GM23248 (cell line): ENCODE data around the gene MOB1A.

Source experiments
- EZH2 ChIP-seq: fragments of 200-600 bp; sonication (generic); IDR thresholded peaks from 2 replicates; pipeline ENCODE4 v1.6.1; 2018; ENCODE audit warnings: antibody characterized with exemption, mild to moderate bottlenecking; ENCODE audit not compliant: insufficient read depth, poor library complexity, severe bottlenecking
- EZH2phosphoT487 ChIP-seq: fragments of 200-600 bp; sonication (generic); IDR thresholded peaks from 2 replicates; pipeline ENCODE4 v1.6.1; 2018; ENCODE audit warnings: antibody characterized with exemption, moderate library complexity, mild to moderate bottlenecking, low read depth; ENCODE audit not compliant: insufficient read depth

- TF ChIP-seq EZH2 (no peak), EZH2phosphoT487 (no peak)
These were observed 9.4 kb upstream of the MOB1A start for GRCh38 chr2:74188018-74188601.
